HG03064 (cell line): ENCODE data around the gene PDE11A.
"Not testable (repeated sequence)": the region's sequence is repeated elsewhere in the genome, so short reads cannot be mapped to it uniquely, and the experiment has no call there.

Source experiments
- ATAC-seq: cut with Tn5 transposase; IDR thresholded peaks from one replicate; pipeline ENCODE4 v1.9.1; 2021; ENCODE audit warnings: low read depth; ENCODE audit not compliant: unreplicated experiment

Gene PDE11A

GRCh38 chr2:178072383-178073301 lies at the start of gene PDE11A:
Gene PDE11A (minus strand): TSS chr2:178072777. CDS start chr2:178072437, 340 bp downstream.
- no peak for ATAC-seq

GRCh38 chr2:178119179-178119922 lies 46.8 kb upstream of the PDE11A start:
- no peak for ATAC-seq

- no peak for ATAC-seq
These were observed 45.1 kb upstream of the PDE11A start for GRCh38 chr2:178117725-178118124.

- no peak for ATAC-seq
These were observed 42.7 kb upstream of the PDE11A start for GRCh38 chr2:178115271-178115670.

GRCh38 chr2:178114462-178114861 lies 41.9 kb upstream of the PDE11A start:
- peak; percentile 47 for ATAC-seq

- peak; percentile 89 for ATAC-seq
These were observed 39.9 kb upstream of the PDE11A start, which contains the start of gene RBM45 for GRCh38 chr2:178112202-178113152. Gene RBM45 (plus strand): TSS chr2:178112437. CDS start chr2:178112547, 110 bp downstream.

- no peak for ATAC-seq
These were observed 39.2 kb upstream of the PDE11A start for GRCh38 chr2:178111743-178112142.

- ATAC-seq: no peak
These were observed 38.1 kb upstream of the PDE11A start for GRCh38 chr2:178110681-178111080.

GRCh38 chr2:178109813-178110212 lies 37.2 kb upstream of the PDE11A start:
- no peak for ATAC-seq

GRCh38 chr2:178108176-178108575 lies 35.6 kb upstream of the PDE11A start:
- no peak for ATAC-seq

GRCh38 chr2:178106053-178106452 lies 33.5 kb upstream of the PDE11A start:
- no peak for ATAC-seq

GRCh38 chr2:178105566-178105965 lies 33.0 kb upstream of the PDE11A start:
- no peak for ATAC-seq

- no peak for ATAC-seq
These were observed 28.9 kb upstream of the PDE11A start for GRCh38 chr2:178101321-178102079.

GRCh38 chr2:178093471-178093870 lies 20.9 kb upstream of the PDE11A start:
- ATAC-seq: no peak

GRCh38 chr2:178088774-178089270 lies 16.2 kb upstream of the PDE11A start:
- no peak for ATAC-seq

GRCh38 chr2:178084273-178084672 lies 11.7 kb upstream of the PDE11A start:
- no peak for ATAC-seq

GRCh38 chr2:178082408-178083045 lies 9.9 kb upstream of the PDE11A start:
- no peak for ATAC-seq

- not testable (repeated sequence) for ATAC-seq
These were observed 6.7 kb upstream of the PDE11A start for GRCh38 chr2:178079279-178079678.

- ATAC-seq: no peak
These were observed 3.6 kb upstream of the PDE11A start for GRCh38 chr2:178076130-178076529.
